Liver (tissue), 9 donors: ENCODE data around the gene IFNA5. TPM values are rescaled to one million over a fixed set of nuclear protein-coding genes. Genes with fewer than 3 reads are reported as not detected.

ENCODE experiments used
- DNase-seq: peaks from one replicate; pipeline ENCODE4 v3.0.0-alpha.2; 2017; ENCODE audit warnings: low spot score
- H3K27ac ChIP-seq, 2 donors: one replicate each; pipeline ENCODE4 v1.7.0; 2013; ENCODE audit warnings: inconsistent platforms in 2 of 2, low read length in 2 of 2, control low read depth in 1 of 2, low read depth in 1 of 2, mild to moderate bottlenecking in 1 of 2
- H3K27me3 ChIP-seq, 4 donors: one replicate each; pipeline versions ENCODE4 v1.6.1 to v1.7.0; 2013; ENCODE audit warnings: low read length in 3 of 4, inconsistent platforms in 1 of 4, mild to moderate bottlenecking in 1 of 4, moderate library complexity in 1 of 4; ENCODE audit not compliant: control insufficient read depth in 4 of 4, insufficient read depth in 4 of 4
- H3K36me3 ChIP-seq, 4 donors: one replicate each; pipeline versions ENCODE4 v1.6.1 to v1.7.0; 2013; ENCODE audit warnings: low read length in 3 of 4, mild to moderate bottlenecking in 3 of 4, low read depth in 1 of 4, moderate library complexity in 1 of 4; ENCODE audit not compliant: control insufficient read depth in 4 of 4, insufficient read depth in 3 of 4
- H3K4me1 ChIP-seq, 4 donors: one replicate each; pipeline versions ENCODE4 v1.6.1 to v1.7.0; 2013; ENCODE audit warnings: low read length in 3 of 4, mild to moderate bottlenecking in 3 of 4, moderate library complexity in 1 of 4; ENCODE audit not compliant: control insufficient read depth in 4 of 4, insufficient read depth in 4 of 4
- H3K4me3 ChIP-seq, 3 donors: one replicate each; pipeline versions ENCODE4 v1.6.1 to v1.7.0; 2013; ENCODE audit warnings: low read length in 3 of 3, control low read depth in 1 of 3, low read depth in 1 of 3, mild to moderate bottlenecking in 1 of 3
- H3K9ac ChIP-seq, 2 donors: one replicate each; pipeline ENCODE4 v1.7.0; 2013; ENCODE audit warnings: low read length in 2 of 2, mild to moderate bottlenecking in 2 of 2, moderate library complexity in 2 of 2, control low read depth in 1 of 2, low read depth in 1 of 2
- H3K9me3 ChIP-seq, 4 donors: one replicate each; pipeline versions ENCODE4 v1.6.1 to v1.7.0; 2013; ENCODE audit warnings: low read length in 3 of 4; ENCODE audit not compliant: control insufficient read depth in 4 of 4
- ATF3 ChIP-seq: IDR thresholded peaks from 2 replicates; pipeline ENCODE4 v1.6.1; 2016; ENCODE audit warnings: antibody characterized with exemption
- CTCF ChIP-seq: fragments of 150-350 bp; IDR thresholded peaks from 2 replicates; pipeline ENCODE4 v1.5.1; 2017; ENCODE audit warnings: improper control_type of control experiment, low read depth, low read length; ENCODE audit not compliant: missing input control
- EGR1 ChIP-seq, 2 donors: IDR thresholded peaks; 2 replicates each; pipeline ENCODE4 v1.6.1; 2016 to 2018; ENCODE audit warnings: antibody characterized with exemption in 2 of 2, low read depth in 2 of 2
- FOXA1 ChIP-seq: IDR thresholded peaks from 2 replicates; pipeline ENCODE4 v1.6.1; 2016; ENCODE audit warnings: antibody characterized with exemption
- FOXA2 ChIP-seq: IDR thresholded peaks from 2 replicates; pipeline ENCODE4 v1.6.1; 2016; ENCODE audit warnings: antibody characterized with exemption
- GABPA ChIP-seq, 2 donors: IDR thresholded peaks in 1 of 2; conservative IDR thresholded peaks in 1 of 2; 2 replicates each; pipeline ENCODE4 v1.6.1; 2016; ENCODE audit warnings: antibody characterized with exemption in 2 of 2, mild to moderate bottlenecking in 1 of 2, moderate library complexity in 1 of 2
- HNF4A ChIP-seq, 2 donors: conservative IDR thresholded peaks; 2 replicates each; pipeline ENCODE4 v1.6.1; 2016; ENCODE audit warnings: antibody characterized with exemption in 2 of 2, mild to moderate bottlenecking in 2 of 2
- HNF4G ChIP-seq: IDR thresholded peaks from 2 replicates; pipeline ENCODE4 v1.6.1; 2016; ENCODE audit warnings: antibody characterized with exemption
- JUND ChIP-seq, 2 donors: IDR thresholded peaks; 2 replicates each; pipeline ENCODE4 v1.6.1; 2016; ENCODE audit warnings: antibody characterized with exemption in 2 of 2
- MAX ChIP-seq: IDR thresholded peaks from 2 replicates; pipeline ENCODE4 v1.6.1; 2016; ENCODE audit warnings: antibody characterized with exemption
- NR2F2 ChIP-seq: IDR thresholded peaks from 2 replicates; pipeline ENCODE4 v1.6.1; 2016; ENCODE audit warnings: antibody characterized with exemption
- RAD21 ChIP-seq, 2 donors: IDR thresholded peaks; 2 replicates each; pipeline ENCODE4 v1.6.1; 2016; ENCODE audit warnings: antibody characterized with exemption in 2 of 2, mild to moderate bottlenecking in 2 of 2
- REST ChIP-seq: IDR thresholded peaks from 2 replicates; pipeline ENCODE4 v1.6.1; 2016; ENCODE audit warnings: antibody characterized with exemption, mild to moderate bottlenecking
- RXRA ChIP-seq, 2 donors: IDR thresholded peaks; 2 replicates each; pipeline ENCODE4 v1.6.1; 2017 to 2018; ENCODE audit warnings: antibody characterized with exemption in 2 of 2, mild to moderate bottlenecking in 1 of 2
- SP1 ChIP-seq: IDR thresholded peaks from 2 replicates; pipeline ENCODE4 v1.6.1; 2018; ENCODE audit warnings: antibody characterized with exemption, mild to moderate bottlenecking
- TAF1 ChIP-seq: conservative IDR thresholded peaks from 2 replicates; pipeline ENCODE4 v1.6.1; 2016; ENCODE audit warnings: antibody characterized with exemption, mild to moderate bottlenecking
- YY1 ChIP-seq: IDR thresholded peaks from 2 replicates; pipeline ENCODE4 v1.6.1; 2016; ENCODE audit warnings: antibody characterized with exemption, mild to moderate bottlenecking
- ZBTB33 ChIP-seq: IDR thresholded peaks from 2 replicates; pipeline ENCODE4 v1.6.1; 2016; ENCODE audit warnings: antibody characterized with exemption
- WGBS: extraction: QIAGEN DNeasy Blood & Tissue Kit; methylation state at CpG from one replicate; pipeline ENCODE4 v1.1.7; 2013; 5-methylcytosine and 5-hydroxymethylcytosine counted together
- polyA plus RNA-seq, 2 donors: library from polyadenylated mRNA; stranded (reverse) in 1 of 2; unstranded in 1 of 2; fragments of 200-250 nt in 1 of 2; fragments of >200 nt in 1 of 2; fragmentation: Nextera tagmentation in 1 of 2; extraction: Ambion mirVana in 1 of 2; gene quantifications; one replicate each; pipeline versions ENCODE4 v1.2.1 to v1.2.3, GENCODE V29; 2013 to 2015
- total RNA-seq, 2 donors: library from RNA; depleted of rRNA; stranded (reverse); fragments of >200 nt; gene quantifications; one replicate each; pipeline ENCODE4 v1.2.3, GENCODE V29; 2014
- donor health status: healthy.
- donor health status: healthy.
- donor health status: healthy.
- donor health status: healthy.
- donor health status: healthy.

Gene IFNA5
- total and polyA plus RNA-seq, 4 donors = 0.25 TPM; not detected in 3

GRCh38 chr9:21320465-21320864 is 15.4 kb upstream of the IFNA5 start:
- DNase-seq = no peak
- TF ChIP-seq HNF4A (conservative IDR thresholded peaks at IDR 0.05) (no peak), NR2F2 (no peak), REST (no peak), RXRA (IDR thresholded peaks at IDR 0.05) (no peak), ZBTB33 (no peak), RAD21 (IDR thresholded peaks at IDR 0.05) (no peak), HNF4G (no peak), JUND (IDR thresholded peaks at IDR 0.05) (no peak), GABPA (IDR thresholded peaks at IDR 0.05 in 1 of 2, conservative IDR thresholded peaks at IDR 0.05 in 1 of 2) (no peak), FOXA1 (no peak), SP1 (no peak), EGR1 (IDR thresholded peaks at IDR 0.05; ENCODE audit: low read depth in 2 of 2) (no peak), MAX (no peak), YY1 (no peak), CTCF (no peak), TAF1 (no peak), ATF3 (no peak), FOXA2 (no peak)
- Histone ChIP-seq H3K36me3 (peaks cover 4 to 9% (median 8%) of the 10 kb centered on the region in 4 donors), H3K27me3 (no peaks in the 10 kb centered on the region), H3K27ac (no peak overlapping the region), H3K4me1 (peaks cover 6 to 17% (median 15%) of the 10 kb centered on the region in 4 donors), H3K9me3 (no peaks in the 10 kb centered on the region), H3K4me3 (no peak overlapping the region), H3K9ac (no peak overlapping the region)
- 85% methylated on average over 2 of the region's 2 CpGs for WGBS
